ENCODE data around the gene GPANK1.

GPANK1 gene

GRCh38 chr6:31630177-31630934, 34.4 kb downstream of the GPANK1 start:
- no peak for TF ChIP-seq CTCF (IDR thresholded peaks at IDR 0.05)

GRCh38 chr6:31629014-31629413, 35.8 kb downstream of the GPANK1 start:
- TF ChIP-seq CTCF (IDR thresholded peaks at IDR 0.05), result no peak

DNA sequence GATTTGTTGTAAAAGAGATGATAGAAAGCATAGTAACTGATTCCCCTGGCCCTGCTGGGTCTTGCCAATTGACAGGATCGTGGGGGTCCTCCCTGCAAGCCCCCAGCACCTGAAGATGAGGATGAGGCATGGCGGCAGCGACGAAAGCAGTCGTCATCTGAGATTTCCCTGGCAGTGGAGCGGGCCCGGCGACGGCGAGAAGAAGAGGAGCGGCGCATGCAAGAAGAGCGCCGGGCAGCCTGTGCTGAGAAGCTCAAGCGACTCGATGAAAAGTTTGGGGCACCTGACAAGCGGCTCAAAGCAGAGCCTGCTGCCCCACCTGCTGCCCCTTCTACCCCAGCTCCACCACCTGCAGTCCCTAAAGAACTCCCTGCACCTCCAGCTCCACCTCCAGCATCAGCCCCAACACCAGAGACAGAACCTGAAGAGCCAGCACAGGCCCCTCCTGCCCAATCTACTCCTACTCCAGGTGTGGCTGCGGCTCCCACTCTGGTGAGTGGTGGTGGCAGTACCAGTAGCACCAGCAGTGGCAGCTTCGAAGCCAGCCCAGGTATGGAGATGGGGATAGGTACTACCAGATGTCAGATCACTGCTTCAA, 37.0 kb downstream of the GPANK1 start:
- TF ChIP-seq CTCF (IDR thresholded peaks at IDR 0.05), result no peak

- no peak for TF ChIP-seq CTCF (IDR thresholded peaks at IDR 0.05)
Observed at GRCh38 chr6:31626952-31627351, 37.8 kb downstream of the GPANK1 start.

DNA sequence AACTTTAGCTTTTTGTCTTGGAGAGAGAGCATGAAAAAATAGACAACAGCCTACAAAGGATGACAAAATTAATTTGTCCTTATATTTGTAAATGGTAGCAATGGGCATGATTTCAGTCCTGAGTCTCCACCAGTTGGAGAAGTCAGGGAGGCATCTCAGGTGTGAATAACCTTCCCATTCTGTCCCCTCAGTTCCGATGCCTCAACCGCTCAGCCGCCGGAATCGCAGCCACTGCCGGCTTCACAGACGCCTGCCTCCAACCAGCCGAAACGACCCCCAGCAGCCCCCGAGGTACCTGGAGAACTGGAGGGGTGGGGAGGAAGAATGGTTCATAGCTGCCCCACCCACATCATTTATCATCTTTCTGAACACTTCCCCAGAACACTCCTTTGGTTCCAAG, 40.7 kb downstream of the GPANK1 start:
- no peak for TF ChIP-seq CTCF (IDR thresholded peaks at IDR 0.05)

- TF ChIP-seq CTCF (IDR thresholded peaks at IDR 0.05), result no peak
Observed at GRCh38 chr6:31622684-31623091, 42.1 kb downstream of the GPANK1 start.

- no peak for TF ChIP-seq CTCF (IDR thresholded peaks at IDR 0.05)
Observed at GRCh38 chr6:31621991-31622390, 42.8 kb downstream of the GPANK1 start.

All from LNCAP (cell line).